ENCODE results near the gene AMIGO1.

The AMIGO1 gene

DNA sequence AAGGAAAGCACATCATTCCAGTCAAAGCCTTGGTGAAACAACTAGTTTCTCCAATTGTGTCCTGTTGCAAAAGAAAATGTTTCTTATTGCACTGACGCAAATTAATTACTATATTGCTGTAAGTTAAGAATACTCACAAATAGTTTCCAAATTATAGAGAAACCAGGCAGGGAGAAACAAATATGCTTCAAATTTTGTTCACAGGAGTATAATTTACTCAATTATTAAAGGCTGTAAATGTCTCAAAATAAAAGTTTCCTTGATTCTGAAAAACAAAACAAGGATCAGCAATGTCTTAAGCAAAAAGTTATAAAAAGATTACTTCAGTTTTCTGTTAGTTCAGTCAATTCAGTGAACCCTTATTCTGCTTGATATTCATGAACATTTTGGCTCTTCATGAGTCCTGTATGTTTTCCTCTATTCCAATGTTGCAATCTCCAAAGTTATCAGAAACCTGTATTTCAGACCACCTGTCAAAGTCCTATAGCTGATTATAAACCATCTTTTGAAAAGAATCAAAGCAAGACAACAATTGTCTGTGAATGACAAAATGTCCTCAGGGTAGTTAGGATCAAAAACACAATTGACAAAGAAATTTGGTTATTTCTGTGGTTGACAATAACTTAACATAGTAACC is 54.9 kb downstream of the AMIGO1 start:
- DNase-seq (ENCODE audit: low read depth in 2 of 2): no peak

Measured in fibroblast of skin of left biceps (primary cell).